GM19193 (cell line): ENCODE results near the gene WDPCP.

Experiments used
- POLR2A ChIP-seq: IDR thresholded peaks from 4 replicates; pipeline ENCODE4 v1.6.1; 2011; ENCODE audit not compliant: insufficient read depth, insufficient read length; ENCODE audit errors: extremely low read depth

The WDPCP gene

GRCh38 chr2:63270717-63271116 is 317.6 kb downstream of the WDPCP start:
- TF ChIP-seq POLR2A: no peak

GRCh38 chr2:63268946-63269345 is 319.3 kb downstream of the WDPCP start:
- no peak for TF ChIP-seq POLR2A

- no peak for TF ChIP-seq POLR2A
Observed at GRCh38 chr2:63261137-63261621, 327.1 kb downstream of the WDPCP start.

GRCh38 chr2:63257473-63257872 is 330.8 kb downstream of the WDPCP start:
- no peak for TF ChIP-seq POLR2A

GRCh38 chr2:63249161-63249560 is 339.1 kb downstream of the WDPCP start:
- no peak for TF ChIP-seq POLR2A

GRCh38 chr2:63242747-63243146 is 345.5 kb downstream of the WDPCP start:
- no peak for TF ChIP-seq POLR2A

GRCh38 chr2:63225964-63226686 is 362.2 kb downstream of the WDPCP start:
- no peak for TF ChIP-seq POLR2A

GRCh38 chr2:63218800-63219526 is 369.3 kb downstream of the WDPCP start:
- no peak for TF ChIP-seq POLR2A

- no peak for TF ChIP-seq POLR2A
Observed at GRCh38 chr2:63195310-63195709, 393.0 kb downstream of the WDPCP start.

- no peak for TF ChIP-seq POLR2A
Observed at GRCh38 chr2:63194175-63194574, 394.1 kb downstream of the WDPCP start.

GRCh38 chr2:63192889-63193774 is 395.1 kb downstream of the WDPCP start:
- no peak for TF ChIP-seq POLR2A

GRCh38 chr2:63192169-63192888 is 395.9 kb downstream of the WDPCP start:
- TF ChIP-seq POLR2A: no peak

GRCh38 chr2:63189026-63189425 is 399.3 kb downstream of the WDPCP start:
- no peak for TF ChIP-seq POLR2A

- no peak for TF ChIP-seq POLR2A
Observed at GRCh38 chr2:63186331-63186730, 401.9 kb downstream of the WDPCP start.
